ELF-1 (cell line): Measurements from ENCODE around the gene RBFOX1.

Source experiments
- DNase-seq: peaks from one replicate; pipeline ENCODE4 v3.0.0-alpha.2; 2016; ENCODE audit warnings: low read depth, low spot score

RBFOX1 gene

GRCh38 chr16:7334801-7335560 is 2.3 kb downstream of the RBFOX1 start:
- no peak for DNase-seq

GRCh38 chr16:7335991-7336634 is 3.5 kb downstream of the RBFOX1 start:
- no peak for DNase-seq

DNA sequence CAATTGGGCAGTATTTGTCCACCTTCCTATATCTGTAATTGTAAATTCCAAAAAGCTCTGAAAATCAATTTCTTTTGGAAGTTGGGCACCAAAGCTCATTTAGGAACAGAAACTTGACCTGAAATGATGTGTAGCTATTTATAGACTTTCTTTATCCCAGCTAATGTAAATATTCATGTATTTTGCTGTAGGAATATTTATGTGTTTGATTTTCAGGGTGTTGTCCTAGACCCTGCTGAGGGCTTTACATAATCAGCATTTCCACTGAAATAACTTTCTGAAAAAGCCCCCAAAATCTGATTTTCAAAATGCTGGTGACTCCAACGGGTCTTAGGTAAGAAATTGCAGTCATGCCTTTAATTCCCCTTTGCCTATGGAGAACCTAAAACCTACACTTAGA is 4.1 kb downstream of the RBFOX1 start:
- no peak for DNase-seq

DNA sequence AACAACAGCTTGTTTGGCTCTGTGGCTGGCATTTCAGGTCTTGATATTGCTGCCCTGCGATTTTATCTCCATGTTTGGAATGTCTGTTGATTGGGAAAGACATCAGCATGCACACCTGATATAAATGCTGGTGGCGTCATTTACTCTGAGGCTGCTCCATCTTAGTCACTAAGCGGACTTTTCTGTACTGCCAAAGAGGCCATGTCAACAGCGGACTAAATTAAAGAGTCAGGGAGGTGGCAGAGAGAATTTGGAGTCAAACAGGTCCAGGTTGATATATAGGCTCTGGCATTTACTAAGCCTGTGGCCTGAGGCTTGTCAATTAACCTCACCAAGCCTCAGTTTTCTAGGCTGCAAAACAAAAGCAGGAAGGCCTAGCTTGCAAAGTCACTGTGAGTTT is 6.2 kb downstream of the RBFOX1 start:
- peak; percentile 68 for DNase-seq

- no peak for DNase-seq
Measured at GRCh38 chr16:7339700-7340099, 7.1 kb downstream of the RBFOX1 start.

DNA sequence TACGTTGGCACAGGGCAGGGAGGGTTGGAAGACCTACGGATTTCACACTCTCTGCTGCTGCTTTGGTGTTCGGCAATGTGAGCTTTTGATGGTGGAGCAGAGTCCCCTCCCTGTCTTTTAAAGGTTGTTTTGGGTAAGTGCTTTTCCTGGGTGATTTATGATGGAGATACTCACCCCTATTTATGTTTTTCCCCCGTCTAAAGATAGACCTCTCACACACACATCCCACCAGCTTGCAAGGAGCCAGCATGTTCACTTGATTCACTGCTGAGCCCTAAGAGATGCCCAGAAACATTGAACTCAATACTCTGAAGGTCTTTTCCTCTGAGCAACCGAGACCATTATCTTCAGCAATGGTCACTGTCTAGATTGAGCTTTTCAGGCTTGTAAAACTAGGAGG is 8.3 kb downstream of the RBFOX1 start:
- no peak for DNase-seq

- DNase-seq, result no peak
Measured at GRCh38 chr16:7342598-7342997, 10.0 kb downstream of the RBFOX1 start.

DNA sequence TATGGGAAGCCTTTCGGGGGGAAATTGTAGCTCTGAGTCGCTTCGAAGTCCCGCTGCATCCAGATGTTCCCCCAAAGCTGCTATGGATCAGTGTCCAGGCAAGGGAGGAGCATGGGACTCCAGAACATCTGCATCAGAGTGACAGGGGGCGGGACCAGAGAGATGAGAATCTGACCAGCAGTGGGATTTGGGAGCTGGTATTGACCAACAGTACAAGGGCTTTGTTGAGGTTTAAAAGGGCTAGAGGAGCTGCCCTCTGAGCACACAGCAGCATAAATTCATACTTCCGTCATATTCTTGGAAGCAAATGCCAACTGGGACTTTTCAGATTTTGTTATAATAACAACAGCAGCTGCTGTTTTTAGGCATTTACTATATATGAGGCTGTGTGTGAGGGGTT is 10.6 kb downstream of the RBFOX1 start:
- no peak for DNase-seq

GRCh38 chr16:7344830-7345780 is 12.5 kb downstream of the RBFOX1 start:
- no peak for DNase-seq

GRCh38 chr16:7350806-7351205 is 18.2 kb downstream of the RBFOX1 start:
- no peak for DNase-seq

GRCh38 chr16:7351610-7352510 is 19.2 kb downstream of the RBFOX1 start:
- no peak for DNase-seq

DNA sequence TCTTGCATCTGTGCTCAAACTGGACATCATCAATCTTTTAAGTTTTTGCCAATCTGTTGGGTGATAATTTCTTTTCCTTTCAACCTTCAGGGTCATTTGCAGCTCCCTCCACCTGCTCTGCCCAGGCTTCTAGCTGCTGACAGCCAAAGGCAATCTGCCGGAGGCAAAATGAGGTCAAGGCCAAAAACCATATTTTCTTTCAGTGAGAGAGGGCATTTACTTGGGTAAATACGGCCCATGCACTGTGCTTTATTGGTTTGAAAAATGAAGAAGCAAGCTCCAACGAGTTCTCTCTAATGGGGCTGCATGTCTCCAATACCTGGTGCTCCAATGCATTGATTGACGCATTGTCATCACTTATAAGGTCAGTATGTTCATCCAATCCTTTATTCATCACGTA is 23.1 kb downstream of the RBFOX1 start:
- DNase-seq, result no peak

GRCh38 chr16:7361416-7362129 is 28.9 kb downstream of the RBFOX1 start:
- DNase-seq, result no peak

DNA sequence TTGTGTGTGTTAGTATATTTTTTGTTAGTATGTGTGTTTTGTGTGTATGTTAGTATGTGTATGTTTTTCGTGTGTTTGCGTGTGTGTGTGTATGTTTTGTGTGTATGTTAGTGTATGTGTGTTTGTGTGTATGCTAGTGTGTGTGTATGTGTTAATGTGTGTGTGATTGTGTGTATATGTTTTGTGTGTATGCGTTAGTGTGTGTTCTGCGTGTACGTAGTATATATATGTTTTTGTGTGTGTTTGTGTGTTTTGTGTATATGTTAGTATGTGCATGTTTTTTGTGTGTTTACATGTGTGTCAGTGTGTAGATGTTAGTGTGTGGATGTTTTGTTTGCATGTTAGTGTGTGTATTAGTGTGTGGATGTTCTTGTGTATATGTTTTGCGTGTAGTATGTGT is 29.6 kb downstream of the RBFOX1 start:
- DNase-seq, result no peak

GRCh38 chr16:7363422-7364417 is 31.1 kb downstream of the RBFOX1 start:
- no peak for DNase-seq

DNA sequence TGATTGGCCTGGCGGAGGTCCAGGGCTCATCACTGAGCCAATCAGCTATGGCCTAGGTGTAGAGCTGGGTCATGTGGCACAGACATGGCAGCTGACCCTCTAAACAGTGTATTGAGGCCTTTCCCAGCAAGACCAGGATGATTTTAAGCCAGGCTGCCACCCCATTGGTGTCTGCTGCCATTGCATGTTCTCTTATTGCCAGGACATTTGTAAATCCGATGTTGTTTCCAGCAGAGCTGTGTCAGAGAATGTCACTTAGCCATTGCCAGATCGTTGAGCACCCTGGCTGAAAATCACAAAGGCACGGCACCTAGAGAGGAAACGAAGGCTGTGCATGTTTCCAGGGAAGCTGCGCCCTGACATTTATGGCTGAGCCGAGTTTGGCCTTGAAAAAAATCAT is 33.4 kb downstream of the RBFOX1 start:
- no peak for DNase-seq

DNA sequence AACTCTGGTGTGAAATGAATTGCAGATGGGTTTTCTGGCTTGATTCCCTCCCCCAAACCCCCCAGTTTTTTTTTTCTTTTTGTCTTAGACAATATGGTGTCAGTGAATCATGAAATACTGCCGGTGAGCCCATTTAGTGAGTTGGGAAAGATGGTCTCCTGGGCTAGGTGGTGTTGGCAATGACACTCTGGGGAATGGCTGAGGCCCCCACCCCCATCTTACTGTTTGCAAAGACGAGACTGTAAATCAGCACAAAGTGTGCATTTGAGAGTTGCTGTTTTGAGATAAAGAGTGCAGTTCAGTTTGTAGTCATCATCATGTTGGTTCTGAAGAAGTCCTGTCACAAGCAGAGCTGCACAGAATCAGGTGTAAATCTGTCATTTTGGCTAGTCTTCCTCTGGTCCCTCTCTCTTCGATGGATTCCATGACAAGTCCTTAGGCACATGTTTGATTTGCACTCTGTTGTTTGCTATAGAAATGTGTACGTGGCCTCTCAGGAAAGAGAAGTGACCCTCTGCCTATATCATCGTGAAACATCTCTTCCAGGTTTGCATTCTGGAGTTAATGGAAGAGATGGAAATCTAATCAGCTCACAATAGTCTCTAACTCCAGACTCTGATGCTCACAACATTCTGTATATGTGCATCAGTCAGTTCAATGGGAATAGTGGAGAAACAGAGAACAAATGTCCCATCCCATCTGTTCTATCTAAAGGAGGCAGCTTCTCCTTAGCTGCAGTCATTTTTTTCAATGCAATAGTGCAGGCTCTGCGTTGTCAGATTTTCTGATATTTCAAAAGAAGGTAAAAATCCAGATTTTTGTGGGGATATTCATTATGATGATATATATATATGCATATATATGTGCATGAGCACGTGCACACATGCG is 34.6 kb downstream of the RBFOX1 start:
- DNase-seq, result no peak

- no peak for DNase-seq
Measured at GRCh38 chr16:7369204-7369603, 36.6 kb downstream of the RBFOX1 start.
